Measurements from ENCODE around the gene ZBTB7A. TPM values are rescaled to one million over a fixed set of nuclear protein-coding genes. Genes with fewer than 3 reads are reported as not detected.

ZBTB7A gene
- total RNA-seq, 1 experiment from 2014 or later = 27.9 TPM

DNA sequence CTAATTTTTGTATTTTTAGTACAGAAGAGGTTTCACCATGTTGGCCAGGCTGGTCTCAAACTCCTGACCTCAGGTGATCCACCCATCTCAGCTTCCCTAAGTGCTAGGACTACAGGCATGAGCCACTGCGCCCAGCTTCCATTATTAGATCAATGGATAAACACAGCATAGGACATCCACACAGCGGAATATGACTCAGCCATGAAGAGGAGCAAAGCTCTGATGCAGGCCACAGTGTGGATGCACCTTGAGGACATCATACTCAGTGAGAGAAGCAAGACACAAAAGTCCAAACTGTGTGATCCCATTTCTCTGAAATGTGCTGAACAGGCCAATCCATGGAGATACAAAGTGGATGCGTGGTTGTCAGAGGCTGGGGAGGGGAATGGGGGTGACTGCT, 4.9 kb upstream of the ZBTB7A start (continued):
- TF ChIP-seq, protein P1, sequence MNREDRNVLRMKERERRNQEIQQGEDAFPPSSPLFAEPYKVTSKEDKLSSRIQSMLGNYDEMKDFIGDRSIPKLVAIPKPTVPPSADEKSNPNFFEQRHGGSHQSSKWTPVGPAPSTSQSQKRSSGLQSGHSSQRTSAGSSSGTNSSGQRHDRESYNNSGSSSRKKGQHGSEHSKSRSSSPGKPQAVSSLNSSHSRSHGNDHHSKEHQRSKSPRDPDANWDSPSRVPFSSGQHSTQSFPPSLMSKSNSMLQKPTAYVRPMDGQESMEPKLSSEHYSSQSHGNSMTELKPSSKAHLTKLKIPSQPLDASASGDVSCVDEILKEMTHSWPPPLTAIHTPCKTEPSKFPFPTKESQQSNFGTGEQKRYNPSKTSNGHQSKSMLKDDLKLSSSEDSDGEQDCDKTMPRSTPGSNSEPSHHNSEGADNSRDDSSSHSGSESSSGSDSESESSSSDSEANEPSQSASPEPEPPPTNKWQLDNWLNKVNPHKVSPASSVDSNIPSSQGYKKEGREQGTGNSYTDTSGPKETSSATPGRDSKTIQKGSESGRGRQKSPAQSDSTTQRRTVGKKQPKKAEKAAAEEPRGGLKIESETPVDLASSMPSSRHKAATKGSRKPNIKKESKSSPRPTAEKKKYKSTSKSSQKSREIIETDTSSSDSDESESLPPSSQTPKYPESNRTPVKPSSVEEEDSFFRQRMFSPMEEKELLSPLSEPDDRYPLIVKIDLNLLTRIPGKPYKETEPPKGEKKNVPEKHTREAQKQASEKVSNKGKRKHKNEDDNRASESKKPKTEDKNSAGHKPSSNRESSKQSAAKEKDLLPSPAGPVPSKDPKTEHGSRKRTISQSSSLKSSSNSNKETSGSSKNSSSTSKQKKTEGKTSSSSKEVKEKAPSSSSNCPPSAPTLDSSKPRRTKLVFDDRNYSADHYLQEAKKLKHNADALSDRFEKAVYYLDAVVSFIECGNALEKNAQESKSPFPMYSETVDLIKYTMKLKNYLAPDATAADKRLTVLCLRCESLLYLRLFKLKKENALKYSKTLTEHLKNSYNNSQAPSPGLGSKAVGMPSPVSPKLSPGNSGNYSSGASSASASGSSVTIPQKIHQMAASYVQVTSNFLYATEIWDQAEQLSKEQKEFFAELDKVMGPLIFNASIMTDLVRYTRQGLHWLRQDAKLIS (CRISPR knock-in tag; IDR thresholded peaks at IDR 0.05; ENCODE audit: borderline replicate concordance) = no peak

- POLR2A ChIA-PET = interaction anchor here (0.6 to 0.7 kb wide), 2 partner anchors 48 to 259 kb away, joined by 3 read pairs; no protein-coding TSS in a partner anchor
- no peaks in the 10 kb centered on the region for H3K9me3 Mint-ChIP-seq
- peaks cover 33% of the 10 kb centered on the region for H3K27me3 Mint-ChIP-seq (ENCODE audit: low read depth)
- no peak overlapping the region for H3K27ac Mint-ChIP-seq
- TF ChIP-seq HMGXB4 (CRISPR knock-in tag; IDR thresholded peaks at IDR 0.05) (no peak), KAT7 (CRISPR knock-in tag; IDR thresholded peaks at IDR 0.05; ENCODE audit: borderline replicate concordance) (no peak), ZNF232 (CRISPR knock-in tag; IDR thresholded peaks at IDR 0.05) (no peak), RELA (CRISPR knock-in tag; IDR thresholded peaks at IDR 0.05; ENCODE audit: borderline replicate concordance) (no peak)
- CTCF ChIA-PET = interaction anchor here (0.6 kb wide), 1 partner anchor 139 kb away, joined by 3 read pairs; no protein-coding TSS in a partner anchor
- no peaks in the 10 kb centered on the region for H3K36me3 Mint-ChIP-seq
- ATAC-seq (no peak), DNase-seq (ENCODE audit: low spot score) (no peak)
- H3K4me3 Mint-ChIP-seq = no peak overlapping the region
- peaks cover 8% of the 10 kb centered on the region for H3K4me1 Mint-ChIP-seq
Measured at GRCh38 chr19:4069331-4069959, 2.7 kb upstream of the ZBTB7A start.

GRCh38 chr19:4068047-4068966, 1.6 kb upstream of the ZBTB7A start:
- H3K27ac Mint-ChIP-seq = no peak overlapping the region
- DNase-seq (ENCODE audit: low spot score) (no peak), ATAC-seq (no peak)
- no peaks in the 10 kb centered on the region for H3K36me3 Mint-ChIP-seq
- peaks cover 30% of the 10 kb centered on the region for H3K27me3 Mint-ChIP-seq (ENCODE audit: low read depth)
- ChIA-PET POLR2A (no interaction called here), CTCF (interaction anchor here (1.0 to 1.4 kb wide), 2 partner anchors 72 to 81 kb away, joined by 3 to 10 read pairs; no protein-coding TSS in a partner anchor)
- peaks cover 12% of the 10 kb centered on the region for H3K4me1 Mint-ChIP-seq
- TF ChIP-seq FOXK1 (CRISPR knock-in tag; IDR thresholded peaks at IDR 0.05) = no peak
- TF ChIP-seq, protein P2, sequence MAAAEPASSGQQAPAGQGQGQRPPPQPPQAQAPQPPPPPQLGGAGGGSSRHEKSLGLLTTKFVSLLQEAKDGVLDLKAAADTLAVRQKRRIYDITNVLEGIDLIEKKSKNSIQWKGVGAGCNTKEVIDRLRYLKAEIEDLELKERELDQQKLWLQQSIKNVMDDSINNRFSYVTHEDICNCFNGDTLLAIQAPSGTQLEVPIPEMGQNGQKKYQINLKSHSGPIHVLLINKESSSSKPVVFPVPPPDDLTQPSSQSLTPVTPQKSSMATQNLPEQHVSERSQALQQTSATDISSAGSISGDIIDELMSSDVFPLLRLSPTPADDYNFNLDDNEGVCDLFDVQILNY (CRISPR knock-in tag; IDR thresholded peaks at IDR 0.05) = no peak
- no peak for TF ChIP-seq ETV6 (CRISPR knock-in tag; IDR thresholded peaks at IDR 0.05)
- TF ChIP-seq FOXJ3 (CRISPR knock-in tag; IDR thresholded peaks at IDR 0.05; ENCODE audit: borderline replicate concordance) = no peak
- TF ChIP-seq, protein P3, sequence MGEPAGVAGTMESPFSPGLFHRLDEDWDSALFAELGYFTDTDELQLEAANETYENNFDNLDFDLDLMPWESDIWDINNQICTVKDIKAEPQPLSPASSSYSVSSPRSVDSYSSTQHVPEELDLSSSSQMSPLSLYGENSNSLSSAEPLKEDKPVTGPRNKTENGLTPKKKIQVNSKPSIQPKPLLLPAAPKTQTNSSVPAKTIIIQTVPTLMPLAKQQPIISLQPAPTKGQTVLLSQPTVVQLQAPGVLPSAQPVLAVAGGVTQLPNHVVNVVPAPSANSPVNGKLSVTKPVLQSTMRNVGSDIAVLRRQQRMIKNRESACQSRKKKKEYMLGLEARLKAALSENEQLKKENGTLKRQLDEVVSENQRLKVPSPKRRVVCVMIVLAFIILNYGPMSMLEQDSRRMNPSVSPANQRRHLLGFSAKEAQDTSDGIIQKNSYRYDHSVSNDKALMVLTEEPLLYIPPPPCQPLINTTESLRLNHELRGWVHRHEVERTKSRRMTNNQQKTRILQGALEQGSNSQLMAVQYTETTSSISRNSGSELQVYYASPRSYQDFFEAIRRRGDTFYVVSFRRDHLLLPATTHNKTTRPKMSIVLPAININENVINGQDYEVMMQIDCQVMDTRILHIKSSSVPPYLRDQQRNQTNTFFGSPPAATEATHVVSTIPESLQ (CRISPR knock-in tag; IDR thresholded peaks at IDR 0.05) = no peak
- no peak for TF ChIP-seq RELA (CRISPR knock-in tag; IDR thresholded peaks at IDR 0.05; ENCODE audit: borderline replicate concordance)
- TF ChIP-seq ATF1 (CRISPR knock-in tag; IDR thresholded peaks at IDR 0.05) = no peak
- H3K4me3 Mint-ChIP-seq = peak overlapping the region; percentile 64
- H3K9me3 Mint-ChIP-seq = no peaks in the 10 kb centered on the region
